T1000 (cell line): Measurements from ENCODE around the gene GPR141.

ENCODE experiments used
- DNase-seq: peaks from one replicate; lab custom pipeline; 2025; ENCODE audit warnings: mixed read lengths; lab: John Stamatoyannopoulos, UW

GPR141 gene

DNA sequence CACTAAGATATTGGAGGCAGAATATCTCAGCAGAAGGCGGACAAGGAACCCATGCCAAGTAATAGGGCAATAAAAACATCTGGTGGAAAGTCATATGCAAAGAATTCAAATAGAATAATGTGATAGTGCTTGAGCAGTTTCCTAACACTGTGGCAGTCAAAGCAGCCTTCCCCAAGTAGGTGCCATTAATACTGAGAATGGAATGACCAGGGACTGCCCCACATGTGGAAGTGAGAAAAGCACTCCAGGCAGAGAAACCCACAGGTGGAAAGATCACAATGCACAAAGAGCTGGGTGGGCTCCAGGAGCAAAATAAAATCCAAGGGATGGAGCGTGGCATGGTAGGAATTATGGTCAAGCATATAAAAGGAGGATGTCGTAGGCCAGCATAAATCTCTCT lies 100.4 kb downstream of the GPR141 start:
- no peak for DNase-seq

DNA sequence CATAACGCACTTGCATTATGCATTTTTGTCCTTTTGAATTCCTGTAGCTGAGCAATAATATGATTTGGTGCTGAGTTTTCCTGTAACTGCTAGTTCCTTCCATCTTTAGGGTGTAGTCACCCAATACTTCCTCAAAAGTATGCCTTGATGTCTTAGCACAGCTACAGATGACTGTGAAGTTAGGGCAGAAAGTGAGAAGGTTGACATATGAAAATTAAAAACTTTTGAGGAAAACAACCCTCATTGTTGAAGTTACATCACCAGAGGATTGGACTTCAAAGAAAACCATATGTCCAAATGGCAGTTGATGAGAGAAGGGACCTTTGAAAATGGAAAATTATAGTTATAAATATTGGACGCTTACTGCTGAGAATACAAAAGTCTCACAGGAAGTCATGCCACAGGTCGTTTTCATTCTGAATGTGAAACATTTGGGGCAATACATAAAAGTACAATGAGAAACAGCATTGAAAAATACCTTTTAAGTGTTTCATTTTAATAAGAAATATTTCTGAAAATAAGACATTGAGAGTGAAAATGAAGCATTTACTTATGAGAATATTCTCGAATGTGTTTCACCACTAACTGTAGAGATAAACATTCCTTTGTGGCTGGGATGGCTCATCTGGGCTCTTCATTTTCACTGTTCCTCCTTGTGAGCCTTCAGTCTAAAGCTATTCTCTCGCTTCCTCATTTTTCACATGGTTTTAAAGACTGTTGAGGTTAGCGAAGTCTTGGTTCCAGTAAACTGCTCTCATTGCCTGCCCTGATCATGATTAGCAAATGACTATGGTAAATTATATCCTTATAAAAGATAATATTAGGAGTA lies 103.4 kb downstream of the GPR141 start:
- no peak for DNase-seq
